GM10266 (cell line): ENCODE results near the gene GALNT11.

Experiments
- DNase-seq: peaks from one replicate; pipeline ENCODE4 v3.0.0; 2012; ENCODE audit errors: extremely low spot score
- CTCF ChIP-seq: IDR thresholded peaks from 2 replicates; pipeline ENCODE4 v1.5.1; 2012; ENCODE audit warnings: mild to moderate bottlenecking, low read depth; ENCODE audit not compliant: control insufficient read depth, insufficient read depth; ENCODE audit errors: missing control alignments

The GALNT11 gene

GRCh38 chr7:152133804-152134203, 108.3 kb downstream of the GALNT11 start:
- no peak for DNase-seq
- TF ChIP-seq CTCF: no peak

- TF ChIP-seq CTCF: no peak
- DNase-seq: no peak
Observed at GRCh38 chr7:152136686-152137085, 111.2 kb downstream of the GALNT11 start.

- no peak for TF ChIP-seq CTCF
- no peak for DNase-seq
Observed at GRCh38 chr7:152137476-152138025, 112.1 kb downstream of the GALNT11 start.

GRCh38 chr7:152140067-152140466, 114.6 kb downstream of the GALNT11 start:
- TF ChIP-seq CTCF: no peak
- DNase-seq: no peak

- no peak for TF ChIP-seq CTCF
Observed at GRCh38 chr7:152140560-152140959, 115.1 kb downstream of the GALNT11 start.

GRCh38 chr7:152142976-152143595, 117.6 kb downstream of the GALNT11 start:
- no peak for DNase-seq
- no peak for TF ChIP-seq CTCF

More at GRCh38 chr7:152140560-152140959, 115.1 kb downstream of the GALNT11 start:
- DNase-seq: no peak

- no peak for DNase-seq
- TF ChIP-seq CTCF: no peak
Observed at GRCh38 chr7:152144557-152145245, 119.2 kb downstream of the GALNT11 start.
